NCI-H345 (cell line): ENCODE measurements around the gene CCDC24.

ENCODE experiments used
- DNase-seq: peaks from one replicate; lab custom pipeline; 2025; lab: John Stamatoyannopoulos, UW

Gene CCDC24

GRCh38 chr1:43980255-43981134 lies 10.9 kb upstream of the CCDC24 start:
- DNase-seq: no peak

GRCh38 chr1:43981135-43981491 lies 10.3 kb upstream of the CCDC24 start:
- DNase-seq: no peak

- DNase-seq: no peak
Observed at GRCh38 chr1:43981636-43982035, 9.8 kb upstream of the CCDC24 start.

GRCh38 chr1:43982241-43982640 lies 9.2 kb upstream of the CCDC24 start:
- no peak for DNase-seq

GRCh38 chr1:43982808-43983207 lies 8.6 kb upstream of the CCDC24 start:
- no peak for DNase-seq

GRCh38 chr1:43983253-43983899 lies 8.0 kb upstream of the CCDC24 start:
- DNase-seq: no peak

GRCh38 chr1:43984855-43985254 lies 6.5 kb upstream of the CCDC24 start:
- DNase-seq: no peak

GRCh38 chr1:43985984-43986595 lies 5.3 kb upstream of the CCDC24 start:
- no peak for DNase-seq

- no peak for DNase-seq
Observed at GRCh38 chr1:43986712-43987111, 4.7 kb upstream of the CCDC24 start.

- no peak for DNase-seq
Observed at GRCh38 chr1:43987159-43987902, 4.1 kb upstream of the CCDC24 start.

- DNase-seq: no peak
Observed at GRCh38 chr1:43990271-43991199, 864 bp upstream of the CCDC24 start.

- DNase-seq: no peak
Observed at GRCh38 chr1:43991200-43991475, 261 bp upstream of the CCDC24 start.

GRCh38 chr1:43992232-43992995 lies 1.0 kb downstream of the CCDC24 start:
- DNase-seq: peak; percentile 22

- DNase-seq: no peak
Observed at GRCh38 chr1:43993206-43993914, 2.0 kb downstream of the CCDC24 start.

- DNase-seq: no peak
Observed at GRCh38 chr1:43994071-43994470, 2.7 kb downstream of the CCDC24 start.

- DNase-seq: no peak
Observed at GRCh38 chr1:43994794-43995790, 3.7 kb downstream of the CCDC24 start.

GRCh38 chr1:43995984-43996732 lies 4.8 kb downstream of the CCDC24 start:
- no peak for DNase-seq

- no peak for DNase-seq
Observed at GRCh38 chr1:43996733-43997115, 5.3 kb downstream of the CCDC24 start.
